Progenitor cell of endocrine pancreas (in vitro differentiated cells): ENCODE data around the gene PEX14. TPM values are rescaled to one million over a fixed set of nuclear protein-coding genes. Genes with fewer than 3 reads are reported as not detected.

Experiments
- DNase-seq: peaks from one replicate; pipeline ENCODE4 v3.0.0; 2021; ENCODE audit warnings: low spot score; ENCODE audit not compliant: unreplicated experiment
- H3K27ac Mint-ChIP-seq: 2 replicates; pipeline ENCODE4 v1.8.0; 2021; ENCODE audit warnings: mild to moderate bottlenecking, moderate library complexity, mixed read lengths
- H3K27me3 Mint-ChIP-seq: 2 replicates; pipeline ENCODE4 v1.8.0; 2021; ENCODE audit warnings: mixed read lengths
- H3K36me3 Mint-ChIP-seq: 2 replicates; pipeline ENCODE4 v1.8.0; 2022; ENCODE audit warnings: mixed read lengths; ENCODE audit not compliant: insufficient read depth
- H3K4me1 Mint-ChIP-seq: 2 replicates; pipeline ENCODE4 v1.8.0; 2021; ENCODE audit warnings: low read depth, mixed read lengths
- H3K4me3 Mint-ChIP-seq: 2 replicates; pipeline ENCODE4 v1.8.0; 2021; ENCODE audit warnings: low read depth, mild to moderate bottlenecking, moderate library complexity, mixed read lengths
- H3K9me3 Mint-ChIP-seq: 2 replicates; pipeline ENCODE4 v1.8.0; 2021; ENCODE audit warnings: low read depth, mixed read lengths
- CTCF ChIP-seq: fragments of 200-600 bp; sonication (generic); IDR thresholded peaks from one replicate; pipeline ENCODE4 v1.5.0; 2021; ENCODE audit warnings: antibody characterized with exemption, mild to moderate bottlenecking; ENCODE audit not compliant: unreplicated experiment
- total RNA-seq: library from RNA; stranded (reverse); gene quantifications from 2 replicates; pipeline ENCODE4 v1.2.1, GENCODE V29; 2021

PEX14 gene
- total RNA-seq, 1 donor from 2014 or later = 27.8 TPM

DNA sequence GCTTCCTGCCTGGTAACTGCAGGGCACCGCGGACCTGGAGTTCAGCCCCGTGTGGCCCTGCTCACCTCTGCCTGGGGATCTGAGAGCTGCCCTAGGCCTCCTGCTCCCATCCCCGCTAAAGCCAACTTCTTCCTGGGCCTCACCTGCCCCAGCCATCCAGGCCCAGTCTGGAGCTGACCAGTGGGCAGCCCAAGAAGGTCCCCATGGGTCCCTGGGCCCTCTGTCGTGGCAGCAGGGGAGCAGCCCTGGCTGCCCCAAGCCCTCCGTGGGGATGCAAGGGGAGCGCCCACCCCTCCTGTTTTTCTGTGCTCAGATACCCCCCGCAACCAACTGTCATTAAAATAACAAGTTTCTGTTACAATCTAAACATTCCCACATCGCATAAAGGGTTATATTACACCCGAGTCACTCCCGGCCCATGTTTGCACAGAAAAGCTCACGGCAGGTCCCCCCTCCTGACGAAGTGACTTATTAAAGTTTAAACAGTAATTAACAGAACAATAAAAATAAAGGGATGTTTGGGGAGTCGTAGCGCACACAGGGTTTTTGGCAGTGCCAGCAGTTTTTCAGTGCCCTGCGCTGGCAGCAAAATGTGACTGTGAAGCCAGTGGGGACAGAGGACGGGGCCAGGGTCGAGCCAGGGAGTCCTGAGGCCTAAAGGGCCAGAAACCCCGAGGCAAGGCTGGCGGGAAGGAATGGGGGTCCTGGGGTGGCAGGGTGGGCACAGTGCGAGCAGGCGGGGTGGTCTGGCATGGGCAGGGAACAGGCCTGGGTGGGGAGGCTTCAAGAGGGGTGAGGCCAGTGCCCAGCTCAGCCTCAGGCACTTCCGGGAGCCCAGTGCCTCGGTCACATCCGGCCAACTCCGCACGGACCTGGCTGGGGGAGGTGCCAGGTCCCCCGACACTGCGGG, 200.2 kb downstream of the PEX14 start:
- H3K4me1 Mint-ChIP-seq = peaks cover 36% of the 10 kb centered on the region

GRCh38 chr1:10675813-10676212, 201.1 kb downstream of the PEX14 start:
- no peaks in the 10 kb centered on the region for H3K9me3 Mint-ChIP-seq
- no peak for DNase-seq
- no peak overlapping the region for H3K4me3 Mint-ChIP-seq
- peaks cover 31% of the 10 kb centered on the region for H3K4me1 Mint-ChIP-seq
- peaks cover 33% of the 10 kb centered on the region for H3K27me3 Mint-ChIP-seq
- TF ChIP-seq CTCF = no peak
- H3K27ac Mint-ChIP-seq = no peak overlapping the region
- H3K36me3 Mint-ChIP-seq = no peaks in the 10 kb centered on the region

More for the DNA sequence above, 200.2 kb downstream of the PEX14 start:
- Mint-ChIP-seq H3K9me3 (no peaks in the 10 kb centered on the region), H3K4me3 (no peak overlapping the region), H3K36me3 (no peaks in the 10 kb centered on the region), H3K27ac (no peak overlapping the region), H3K27me3 (peaks cover 38% of the 10 kb centered on the region)
- no peak for DNase-seq
- TF ChIP-seq CTCF = no peak

DNA sequence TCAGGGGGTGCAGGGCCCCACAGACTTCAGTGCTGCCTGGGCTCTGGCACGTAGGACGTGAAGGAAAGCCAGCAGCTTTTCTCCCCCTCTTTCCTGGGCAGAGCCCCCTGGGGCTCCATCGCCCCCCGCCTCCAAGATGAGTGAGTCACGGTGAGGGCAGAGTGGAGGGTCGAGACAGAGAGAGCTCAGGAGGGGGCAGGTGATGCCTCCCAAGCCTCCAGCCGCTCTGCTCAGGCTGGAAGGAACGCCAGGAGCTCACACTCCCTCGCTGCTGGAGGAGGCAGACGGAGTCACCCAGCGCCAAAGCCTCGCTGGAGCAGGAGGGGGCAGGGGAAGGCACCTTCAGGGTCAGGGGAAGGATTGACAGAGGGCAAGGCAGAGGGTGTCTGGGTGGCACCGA, 202.2 kb downstream of the PEX14 start:
- Mint-ChIP-seq H3K4me3 (no peak overlapping the region), H3K9me3 (no peaks in the 10 kb centered on the region), H3K27me3 (peaks cover 35% of the 10 kb centered on the region)

GRCh38 chr1:10677491-10678391, 203.0 kb downstream of the PEX14 start:
- Mint-ChIP-seq H3K4me1 (peaks cover 35% of the 10 kb centered on the region), H3K36me3 (no peaks in the 10 kb centered on the region), H3K27ac (no peak overlapping the region), H3K9me3 (no peaks in the 10 kb centered on the region), H3K27me3 (peaks cover 37% of the 10 kb centered on the region), H3K4me3 (no peak overlapping the region)
- DNase-seq = no peak
- TF ChIP-seq CTCF = no peak

More for the DNA sequence above, 202.2 kb downstream of the PEX14 start:
- Mint-ChIP-seq H3K36me3 (no peaks in the 10 kb centered on the region), H3K4me1 (peaks cover 34% of the 10 kb centered on the region), H3K27ac (peak overlapping the region; percentile 49)
- DNase-seq = no peak
- no peak for TF ChIP-seq CTCF

DNA sequence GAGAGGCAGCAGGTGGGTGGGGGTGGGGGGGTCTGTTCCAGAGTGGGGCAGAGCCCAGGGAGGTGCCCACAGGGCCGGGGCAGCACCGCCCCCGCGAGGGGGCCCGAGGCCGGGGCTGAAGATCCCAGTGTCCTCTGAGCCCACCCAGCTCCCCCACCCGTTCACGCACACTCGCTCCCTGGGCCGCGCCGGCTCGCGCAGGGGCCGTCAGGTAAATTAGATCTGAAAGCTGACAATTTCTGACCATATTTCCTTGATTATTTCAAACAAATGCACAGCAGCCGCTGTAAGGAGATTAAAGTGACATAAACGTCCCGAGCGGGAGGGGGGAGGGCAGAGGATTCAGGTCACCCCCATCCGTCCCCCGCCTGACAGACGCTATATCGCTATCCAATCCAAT, 203.7 kb downstream of the PEX14 start:
- Mint-ChIP-seq H3K4me1 (peaks cover 37% of the 10 kb centered on the region), H3K27ac (no peak overlapping the region), H3K27me3 (peaks cover 42% of the 10 kb centered on the region), H3K36me3 (no peaks in the 10 kb centered on the region), H3K4me3 (no peak overlapping the region), H3K9me3 (no peaks in the 10 kb centered on the region)
- no peak for DNase-seq
- no peak for TF ChIP-seq CTCF
